ENCODE measurements around the gene THAP7. TPM values are rescaled to one million over a fixed set of nuclear protein-coding genes. Genes with fewer than 3 reads are reported as not detected.
A peak's percentile ranks its signal among the peaks of the same experiment; 100 is the strongest.

Gene THAP7
- total RNA-seq, 4 donors from 2014 or later: 33.9 to 57.0 (median 37.4) TPM

- H3K27ac ChIP-seq: no peak within 1 kb of the TSS
- peak within 1 kb of the TSS; percentile 41 for H3K4me3 ChIP-seq
- H3K27me3 ChIP-seq: no peaks in the 10 kb centered on the region
- no peaks in the 10 kb centered on the region for H3K36me3 ChIP-seq
- TF ChIP-seq EP300 (IDR thresholded peaks at IDR 0.05): no peak
- no peak for TF ChIP-seq POLR2AphosphoS5 (IDR thresholded peaks at IDR 0.05)
- no peak for TF ChIP-seq POLR2A (IDR thresholded peaks at IDR 0.05)
- no peak for TF ChIP-seq CTCF (IDR thresholded peaks at IDR 0.05)
- no peaks in the 10 kb centered on the region for H3K9me3 ChIP-seq
- peaks cover 21% of the 10 kb centered on the region for H3K4me1 ChIP-seq
- peak; percentile 89 to 93 for DNase-seq (ENCODE audit: low spot score in 2 of 2)
- under 1% methylated on average over 32 of the region's 47 CpGs for WGBS
These were observed 43.8 kb upstream of the THAP7 start, which contains the start of gene LRRC74B for GRCh38 chr22:21045585-21046294. LRRC74B (plus strand) TSS chr22:21045946; CDS start chr22:21045987, 41 bp downstream.

GRCh38 chr22:21044931-21045584, 43.1 kb upstream of the THAP7 start:
- H3K27me3 ChIP-seq: no peaks in the 10 kb centered on the region
- 13% methylated on average over 15 of the region's 15 CpGs for WGBS
- no peak overlapping the region for H3K27ac ChIP-seq
- no peaks in the 10 kb centered on the region for H3K36me3 ChIP-seq
- DNase-seq (ENCODE audit: low spot score in 2 of 2): no peak
- no peaks in the 10 kb centered on the region for H3K9me3 ChIP-seq
- peaks cover 21% of the 10 kb centered on the region for H3K4me1 ChIP-seq
- H3K4me3 ChIP-seq: peak overlapping the region; percentile 41
- TF ChIP-seq CTCF (IDR thresholded peaks at IDR 0.05): no peak
- no peak for TF ChIP-seq POLR2A (IDR thresholded peaks at IDR 0.05)
- TF ChIP-seq POLR2AphosphoS5 (IDR thresholded peaks at IDR 0.05): no peak
- TF ChIP-seq EP300 (IDR thresholded peaks at IDR 0.05): no peak

DNA sequence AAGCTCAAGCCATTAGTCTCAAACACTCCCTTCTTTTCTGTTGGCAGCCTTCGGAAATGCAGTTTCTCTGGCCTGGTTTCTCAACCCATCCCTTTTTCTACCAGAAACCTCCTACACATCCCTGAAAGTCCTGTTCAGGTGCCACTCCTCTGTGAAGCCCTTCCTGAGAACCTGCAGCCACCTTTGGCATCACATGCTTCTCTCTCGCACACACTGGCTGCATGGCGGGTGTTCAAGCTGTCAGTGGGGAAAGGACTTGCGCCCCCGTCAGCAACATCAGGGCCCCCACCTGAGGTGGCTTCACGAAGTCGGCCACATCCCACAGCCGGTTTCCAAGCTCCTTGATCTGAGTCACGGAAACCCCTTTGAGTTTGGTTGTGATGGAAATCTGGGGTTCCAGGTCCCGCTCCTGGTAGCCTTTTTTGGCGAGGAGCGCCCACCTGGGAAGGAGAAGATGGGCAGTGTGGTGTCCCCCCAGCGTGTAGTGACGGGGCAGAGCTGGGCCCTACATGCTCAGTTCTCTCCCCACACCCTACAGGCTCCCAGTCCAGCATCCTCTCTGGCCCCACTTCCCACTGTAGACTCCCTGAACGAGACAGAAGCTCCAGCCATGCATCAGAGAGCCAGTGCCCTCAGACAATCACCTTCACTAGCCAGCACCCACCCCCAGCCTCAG, 42.1 kb upstream of the THAP7 start:
- no peak for DNase-seq (ENCODE audit: low spot score in 2 of 2)
- Histone ChIP-seq H3K36me3 (no peaks in the 10 kb centered on the region), H3K4me1 (peaks cover 21% of the 10 kb centered on the region), H3K27ac (no peak overlapping the region), H3K4me3 (no peak overlapping the region), H3K27me3 (no peaks in the 10 kb centered on the region), H3K9me3 (no peaks in the 10 kb centered on the region)
- TF ChIP-seq POLR2AphosphoS5 (IDR thresholded peaks at IDR 0.05) (no peak), EP300 (IDR thresholded peaks at IDR 0.05) (no peak), POLR2A (IDR thresholded peaks at IDR 0.05) (no peak), CTCF (IDR thresholded peaks at IDR 0.05) (no peak)
- 82% methylated on average over 8 of the region's 15 CpGs for WGBS

- no peak overlapping the region for H3K4me3 ChIP-seq
- H3K9me3 ChIP-seq: no peaks in the 10 kb centered on the region
- 83% methylated on average over 6 of the region's 6 CpGs for WGBS
- no peak for DNase-seq (ENCODE audit: low spot score in 2 of 2)
- H3K27ac ChIP-seq: no peak overlapping the region
- H3K27me3 ChIP-seq: no peaks in the 10 kb centered on the region
- peaks cover 25% of the 10 kb centered on the region for H3K4me1 ChIP-seq
- no peaks in the 10 kb centered on the region for H3K36me3 ChIP-seq
- TF ChIP-seq CTCF (IDR thresholded peaks at IDR 0.05) (no peak), POLR2AphosphoS5 (IDR thresholded peaks at IDR 0.05) (no peak), EP300 (IDR thresholded peaks at IDR 0.05) (no peak), POLR2A (IDR thresholded peaks at IDR 0.05) (no peak)
These were observed 41.3 kb upstream of the THAP7 start for GRCh38 chr22:21042978-21043859.

Data from suprapubic skin (tissue), 4 donors.